DMS53 (cell line): ENCODE results near the gene DPP6.

Experiments
- DNase-seq: peaks from one replicate; lab custom pipeline; 2025; lab: John Stamatoyannopoulos, UW

DPP6 gene

DNA sequence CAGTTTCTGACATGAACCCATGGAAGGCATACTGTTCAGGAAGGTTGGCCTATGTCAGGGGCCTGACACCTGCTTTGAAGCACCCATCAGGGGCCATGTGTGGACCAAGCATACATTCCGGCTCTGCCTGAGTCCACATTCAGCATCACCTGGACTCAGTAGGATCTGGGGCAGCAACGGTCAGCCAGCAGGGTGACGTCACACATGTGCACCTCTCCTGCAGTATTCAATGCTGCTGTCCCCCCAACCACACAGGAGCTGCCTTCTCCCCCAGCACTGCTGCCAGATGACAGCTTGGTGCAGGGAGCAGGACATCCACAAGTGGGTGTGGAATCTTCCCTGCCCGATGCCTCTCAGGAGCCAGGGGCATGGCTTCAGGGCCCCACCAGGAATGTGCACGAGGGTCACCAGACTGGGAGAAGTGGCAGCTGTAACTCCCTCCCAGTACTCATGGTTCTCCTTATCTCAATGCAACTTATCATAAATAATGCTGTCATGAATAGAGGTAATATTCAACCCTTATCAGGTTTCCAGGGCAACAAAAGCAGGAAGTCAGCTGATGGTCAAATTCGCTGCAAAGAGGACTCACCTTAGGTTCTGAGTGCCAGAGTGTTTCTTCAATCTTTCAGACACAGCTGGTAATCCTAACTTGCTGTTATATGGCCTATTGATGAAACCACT lies 657.8 kb downstream of the DPP6 start:
- no peak for DNase-seq

DNA sequence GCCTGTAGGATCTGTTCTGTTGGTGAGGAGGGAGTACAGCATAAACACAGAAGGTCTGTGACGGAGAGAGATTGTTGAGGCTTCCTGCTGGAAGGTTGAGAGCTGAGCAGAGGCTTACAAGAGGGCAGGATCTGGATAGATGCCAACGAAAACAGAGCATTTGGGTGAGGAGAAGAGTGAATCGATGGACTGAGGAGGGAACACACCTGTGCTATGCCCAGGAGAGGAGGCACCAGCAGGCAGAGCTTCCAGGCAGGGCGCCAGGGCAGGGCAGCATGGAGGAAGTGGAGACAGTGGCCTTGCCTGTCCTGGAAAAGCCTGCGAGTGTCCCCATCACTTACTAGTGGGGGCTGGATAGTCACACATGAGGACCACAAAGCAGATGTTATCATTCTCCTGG lies 667.8 kb downstream of the DPP6 start:
- no peak for DNase-seq

GRCh38 chr7:154721086-154721485 lies 668.9 kb downstream of the DPP6 start:
- DNase-seq = no peak

DNA sequence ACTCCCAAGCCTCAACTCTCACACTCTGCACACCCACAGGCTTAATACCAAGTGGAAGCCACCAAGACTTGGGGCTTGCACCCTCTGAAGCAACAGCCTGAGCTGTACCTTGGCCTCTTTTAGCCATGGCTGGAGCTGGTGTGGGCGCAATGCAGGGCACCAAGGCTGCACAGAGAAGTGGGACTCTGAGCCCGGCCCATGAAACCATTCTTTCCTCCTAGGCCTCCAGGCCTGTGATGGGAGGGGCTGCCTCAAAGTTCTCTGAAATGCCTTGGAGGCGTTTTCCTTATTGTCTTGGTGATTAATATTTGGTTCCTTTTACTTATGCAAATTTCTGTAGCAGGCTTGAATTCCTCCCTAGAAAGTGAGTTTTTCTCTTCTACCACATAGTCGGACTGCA lies 674.2 kb downstream of the DPP6 start:
- no peak for DNase-seq

GRCh38 chr7:154729056-154729455 lies 676.9 kb downstream of the DPP6 start:
- no peak for DNase-seq

DNA sequence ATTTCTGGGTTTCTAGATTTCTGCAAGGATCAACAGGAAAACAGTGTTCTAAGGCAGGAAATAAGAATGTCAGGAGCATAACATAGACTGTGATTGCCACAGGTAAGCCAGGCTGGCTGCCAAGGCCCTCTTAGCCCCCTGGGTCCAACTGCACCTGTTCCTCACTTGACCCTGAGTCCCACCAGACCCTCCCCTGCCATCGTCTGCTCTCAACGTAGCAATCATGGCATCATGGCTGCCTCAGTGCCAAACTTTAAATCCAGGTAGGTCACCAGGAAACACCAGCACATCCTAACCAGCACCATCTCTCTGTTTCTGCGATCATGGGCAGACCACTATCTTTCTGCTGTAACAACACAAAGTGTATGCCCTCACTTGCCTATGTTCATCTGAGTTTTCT lies 683.6 kb downstream of the DPP6 start:
- DNase-seq = no peak

DNA sequence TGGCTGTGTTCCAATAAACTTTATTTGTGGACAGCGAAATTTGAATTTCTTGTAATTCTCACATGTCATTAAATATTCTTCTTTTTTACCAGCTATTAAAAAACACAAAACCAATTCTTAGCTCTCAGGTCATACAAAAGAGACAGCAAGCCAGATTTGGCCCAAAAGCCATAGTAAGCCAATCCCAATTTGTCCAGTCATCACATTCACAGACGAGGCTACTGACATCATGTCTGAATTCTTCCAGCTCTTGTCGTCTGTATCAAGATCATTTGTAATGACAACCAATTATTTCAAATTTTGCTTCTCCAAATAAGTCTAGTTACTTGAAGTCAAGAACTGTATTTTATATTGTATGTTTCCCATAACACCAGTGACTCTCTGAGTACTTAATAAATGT lies 684.2 kb downstream of the DPP6 start:
- DNase-seq = no peak

- DNase-seq = no peak
These were observed 686.0 kb downstream of the DPP6 start for GRCh38 chr7:154738216-154738615.

- no peak for DNase-seq
These were observed 688.9 kb downstream of the DPP6 start for GRCh38 chr7:154741131-154741530.

DNA sequence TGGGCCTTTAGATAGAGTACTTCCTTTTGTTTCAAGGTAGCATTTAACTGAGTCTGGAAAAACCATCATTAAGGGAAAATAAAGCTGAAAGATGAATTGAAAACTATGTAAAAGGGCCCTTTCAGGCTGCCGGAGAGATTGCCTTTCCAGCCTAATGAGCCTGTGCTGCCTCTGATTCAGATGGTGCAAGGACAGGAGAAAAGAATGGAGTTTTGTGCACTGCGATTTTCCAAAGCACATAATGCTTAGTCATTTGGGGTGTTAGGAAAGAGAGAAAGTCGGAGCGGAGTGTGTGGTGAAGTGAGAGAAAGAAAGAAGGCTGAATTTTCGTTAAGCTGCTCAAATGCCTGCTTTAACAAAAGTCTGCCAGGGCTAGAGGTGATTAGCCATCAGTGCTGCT lies 691.0 kb downstream of the DPP6 start:
- DNase-seq = no peak

DNA sequence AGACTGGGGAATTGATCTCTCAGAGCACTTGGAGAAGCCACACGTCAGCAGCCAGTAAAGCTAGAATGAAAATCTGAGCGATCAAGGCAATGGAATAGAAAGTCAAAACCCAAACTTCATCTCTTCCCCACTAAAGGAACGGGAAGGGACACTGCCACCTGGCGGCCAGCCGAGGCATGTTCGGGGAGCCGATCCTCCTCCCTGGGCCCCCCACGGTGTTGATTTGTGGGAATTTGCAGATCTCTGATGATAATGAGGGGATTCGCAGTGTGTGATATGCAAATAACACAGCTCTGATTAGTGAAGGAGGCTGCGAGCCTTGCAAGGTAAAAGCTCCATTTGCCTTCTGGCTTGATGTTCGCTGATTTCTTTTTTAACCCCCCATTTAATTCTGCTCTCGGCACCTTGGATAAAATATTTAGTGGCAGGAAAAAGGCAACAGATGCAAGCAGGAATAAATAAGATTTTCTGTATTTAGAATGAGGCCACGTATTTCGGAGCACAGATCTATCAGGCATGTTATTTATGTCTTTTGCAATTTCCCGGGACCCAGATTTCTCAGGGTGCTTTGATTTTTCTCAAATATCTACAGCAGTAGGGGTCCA lies 692.2 kb downstream of the DPP6 start:
- DNase-seq = peak; percentile 43

DNA sequence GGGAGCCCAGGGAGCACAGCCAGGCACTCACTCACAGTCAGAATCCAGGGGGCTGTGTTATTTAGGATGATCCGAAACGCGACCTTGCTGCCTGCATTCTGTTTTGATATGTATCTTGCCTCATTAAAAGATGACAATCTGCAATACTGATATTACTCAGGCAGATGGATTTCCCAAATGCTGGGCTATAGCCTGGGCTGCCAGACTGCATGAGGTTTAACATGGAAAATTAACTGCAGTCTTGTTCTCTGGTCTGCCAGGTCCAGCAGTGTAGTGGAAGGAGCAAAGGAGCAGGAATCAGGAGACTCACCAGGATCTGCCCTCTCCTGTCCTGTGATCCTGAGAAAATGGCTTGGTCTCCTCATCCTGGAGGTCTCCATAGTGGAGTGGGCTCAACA lies 692.7 kb downstream of the DPP6 start:
- no peak for DNase-seq

GRCh38 chr7:154746571-154747360 lies 694.6 kb downstream of the DPP6 start:
- no peak for DNase-seq

DNA sequence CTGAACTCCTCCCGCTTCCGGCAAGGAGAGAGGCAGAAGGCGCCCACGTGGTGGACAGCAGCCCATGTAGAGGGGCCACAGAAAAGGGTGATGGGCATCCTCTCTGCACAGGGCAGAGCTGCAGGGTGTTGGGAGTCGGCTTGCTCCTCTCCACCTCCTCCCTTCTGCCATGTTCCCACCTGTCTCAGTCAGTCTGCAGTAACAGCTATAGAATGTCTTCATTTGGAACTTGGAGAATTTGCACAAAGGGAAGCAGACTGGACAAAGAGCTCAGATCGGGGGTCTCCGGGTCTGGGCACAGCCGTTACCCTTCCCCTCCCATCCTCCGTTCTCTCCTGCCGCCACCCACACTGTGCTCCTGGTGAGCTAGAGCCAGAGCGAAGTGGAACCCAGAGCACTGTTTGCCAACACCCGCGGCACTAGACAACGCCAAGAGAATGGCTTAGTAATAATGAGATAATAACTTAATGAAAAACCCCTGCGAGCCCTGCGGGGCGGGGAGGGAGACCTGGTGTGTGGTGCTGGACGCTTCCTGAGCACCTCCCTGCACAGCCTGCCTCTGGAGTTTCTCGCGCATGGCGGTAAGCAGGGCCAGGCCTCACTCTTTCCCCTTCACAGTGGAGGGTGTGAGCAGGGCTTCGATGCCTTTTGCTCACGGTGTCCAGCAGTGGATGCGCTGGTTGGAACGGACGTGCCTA lies 696.0 kb downstream of the DPP6 start:
- no peak for DNase-seq

- no peak for DNase-seq
These were observed 698.2 kb downstream of the DPP6 start for GRCh38 chr7:154750353-154750801.

- no peak for DNase-seq
These were observed 701.0 kb downstream of the DPP6 start for GRCh38 chr7:154753226-154753625.

GRCh38 chr7:154757756-154758155 lies 705.6 kb downstream of the DPP6 start:
- no peak for DNase-seq

DNA sequence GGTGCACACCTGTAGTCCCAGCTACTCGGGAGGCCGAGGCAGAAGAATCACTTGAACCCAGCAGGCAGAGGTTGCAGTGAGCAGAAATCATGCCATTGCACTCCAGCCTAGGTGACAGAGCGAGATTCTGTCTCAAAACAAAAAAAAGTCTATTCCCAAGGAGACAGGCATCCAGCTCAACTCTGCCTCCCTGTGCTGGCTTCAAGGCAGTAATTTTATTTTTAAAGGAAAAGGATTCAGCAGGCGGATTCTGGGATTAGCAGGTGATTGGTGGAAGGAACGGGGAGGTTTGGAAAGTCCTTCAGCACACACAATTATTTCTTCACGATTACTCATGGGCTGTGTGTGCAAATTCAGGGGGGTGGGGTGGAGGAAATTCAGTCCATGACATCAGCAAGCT lies 707.8 kb downstream of the DPP6 start:
- no peak for DNase-seq

DNA sequence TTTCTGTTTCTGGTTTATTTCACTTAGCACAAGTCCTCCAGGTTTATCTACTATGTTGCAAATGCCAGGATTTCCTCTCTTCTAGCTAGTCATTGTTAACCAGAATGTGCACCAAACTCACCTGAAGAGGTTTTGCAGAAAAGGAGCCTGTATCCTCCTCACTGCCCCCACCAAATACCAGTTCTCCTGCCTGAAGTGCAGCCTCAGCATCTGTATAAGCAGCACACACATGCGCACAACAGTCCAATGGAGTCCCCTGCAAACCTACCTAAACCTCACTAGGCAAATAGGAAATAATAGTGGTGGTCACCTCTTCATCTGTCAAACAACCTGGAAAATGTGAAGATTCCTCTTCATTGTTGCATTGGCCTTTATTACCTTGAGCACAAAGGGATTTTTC lies 712.9 kb downstream of the DPP6 start:
- no peak for DNase-seq

- no peak for DNase-seq
These were observed 714.9 kb downstream of the DPP6 start for GRCh38 chr7:154767142-154767541.

GRCh38 chr7:154767821-154768415 lies 715.7 kb downstream of the DPP6 start:
- no peak for DNase-seq

DNA sequence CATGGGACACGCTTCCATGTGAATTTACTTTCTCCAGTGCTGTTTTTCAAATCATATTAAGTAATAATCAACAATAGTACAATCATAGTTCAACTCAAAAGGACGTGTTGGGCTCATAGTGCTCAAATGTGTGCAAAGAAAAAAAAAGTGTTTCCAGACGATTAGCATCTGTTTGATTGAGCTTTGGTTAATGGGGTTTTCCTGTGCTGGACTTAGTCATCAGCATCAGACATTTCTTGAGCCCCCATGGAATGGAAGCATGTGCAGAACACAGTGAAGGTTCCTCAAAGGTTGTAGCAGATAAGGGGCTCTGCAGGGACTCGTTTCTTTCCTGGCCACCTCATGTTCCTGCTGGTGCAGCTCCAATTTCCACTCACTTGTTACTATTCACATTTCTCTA lies 716.8 kb downstream of the DPP6 start:
- DNase-seq = no peak
